Suprapubic skin (tissue), 3 donors: Measurements from ENCODE around the gene EIF2B2.

ENCODE experiments used
- POLR2A ChIP-seq, 2 donors: fragments of 450-650 bp; IDR thresholded peaks; one replicate each; pipeline ENCODE4 v1.6.1; 2017; ENCODE audit warnings: antibody characterized with exemption in 2 of 2, mild to moderate bottlenecking in 2 of 2, moderate library complexity in 2 of 2
- TF ChIP-seq, protein P1 (sequence below), 2 donors: fragments of 200-600 bp in 1 of 2; fragments of 450-650 bp in 1 of 2; sonication (generic) in 1 of 2; IDR thresholded peaks; one replicate each; pipeline ENCODE4 v1.5.1; 2016 to 2019; ENCODE audit warnings: antibody characterized with exemption in 2 of 2, mild to moderate bottlenecking in 1 of 2, moderate library complexity in 1 of 2

- TF ChIP-seq, protein P1, sequence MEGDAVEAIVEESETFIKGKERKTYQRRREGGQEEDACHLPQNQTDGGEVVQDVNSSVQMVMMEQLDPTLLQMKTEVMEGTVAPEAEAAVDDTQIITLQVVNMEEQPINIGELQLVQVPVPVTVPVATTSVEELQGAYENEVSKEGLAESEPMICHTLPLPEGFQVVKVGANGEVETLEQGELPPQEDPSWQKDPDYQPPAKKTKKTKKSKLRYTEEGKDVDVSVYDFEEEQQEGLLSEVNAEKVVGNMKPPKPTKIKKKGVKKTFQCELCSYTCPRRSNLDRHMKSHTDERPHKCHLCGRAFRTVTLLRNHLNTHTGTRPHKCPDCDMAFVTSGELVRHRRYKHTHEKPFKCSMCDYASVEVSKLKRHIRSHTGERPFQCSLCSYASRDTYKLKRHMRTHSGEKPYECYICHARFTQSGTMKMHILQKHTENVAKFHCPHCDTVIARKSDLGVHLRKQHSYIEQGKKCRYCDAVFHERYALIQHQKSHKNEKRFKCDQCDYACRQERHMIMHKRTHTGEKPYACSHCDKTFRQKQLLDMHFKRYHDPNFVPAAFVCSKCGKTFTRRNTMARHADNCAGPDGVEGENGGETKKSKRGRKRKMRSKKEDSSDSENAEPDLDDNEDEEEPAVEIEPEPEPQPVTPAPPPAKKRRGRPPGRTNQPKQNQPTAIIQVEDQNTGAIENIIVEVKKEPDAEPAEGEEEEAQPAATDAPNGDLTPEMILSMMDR (IDR thresholded peaks at IDR 0.05) = no peak
- no peak for TF ChIP-seq POLR2A (IDR thresholded peaks at IDR 0.05)
Observed at GRCh38 chr14:75018694-75019093, 16.0 kb downstream of the EIF2B2 start.
